OCI-LY7 (cell line): ENCODE data around the gene AP1G2. TPM values are rescaled to one million over a fixed set of nuclear protein-coding genes. Genes with fewer than 3 reads are reported as not detected.

ENCODE experiments used
- BruUV-seq: library from RNA; stranded (reverse); fragments of 400-500 nt; replicated peaks from 2 replicates; lab custom pipeline; 2021; lab: Mats Ljungman, UMichigan
- CTCF ChIA-PET: fragments of 300-600 bp; sonication (Branson Sonifier 250); formaldehyde crosslinking; loops from one replicate; lab custom pipeline; 2022; ENCODE audit warnings: antibody characterized with exemption; ENCODE audit not compliant: unreplicated experiment; lab: Charles Lee
- POLR2A ChIA-PET: fragments of 300-600 bp; sonication (Branson Sonifier 250); formaldehyde crosslinking; loops from one replicate; lab custom pipeline; 2022; ENCODE audit warnings: antibody characterized with exemption; lab: Charles Lee
- DNase-seq: peaks from one replicate; pipeline ENCODE4 v3.0.0-alpha.2; 2015; ENCODE audit warnings: low spot score
- H2AFZ ChIP-seq: fragments of 200-600 bp; sonication (generic), shearing (Covaris generic); 2 replicates; pipeline ENCODE4 v1.6.1; 2014; ENCODE audit warnings: mild to moderate bottlenecking, antibody characterized with exemption, low read length, moderate library complexity
- H3K27ac ChIP-seq: fragments of 200-600 bp; sonication (generic); 2 replicates; pipeline ENCODE4 v1.5.1; 2014; ENCODE audit warnings: mixed run types, low read depth, mild to moderate bottlenecking, moderate library complexity, low read length, inconsistent platforms; ENCODE audit not compliant: poor library complexity, severe bottlenecking
- H3K36me3 ChIP-seq: fragments of 200-600 bp; sonication (generic); 2 replicates; pipeline ENCODE4 v1.6.1; 2014; ENCODE audit warnings: mild to moderate bottlenecking, antibody characterized with exemption, low read length, moderate library complexity, mixed read lengths; ENCODE audit not compliant: insufficient read depth
- H3K4me1 ChIP-seq: fragments of 200-600 bp; sonication (generic); 2 replicates; pipeline ENCODE4 v1.5.1; 2014; ENCODE audit warnings: mild to moderate bottlenecking, low read length; ENCODE audit not compliant: insufficient read depth, poor library complexity, severe bottlenecking
- H3K4me2 ChIP-seq: fragments of 200-600 bp; sonication (generic); 2 replicates; pipeline ENCODE4 v1.6.1; 2014; ENCODE audit warnings: mild to moderate bottlenecking, low read length
- H3K4me3 ChIP-seq: fragments of 200-600 bp; sonication (generic); 2 replicates; pipeline ENCODE4 v1.5.1; 2014; ENCODE audit warnings: mild to moderate bottlenecking, low read depth, low read length; ENCODE audit not compliant: poor library complexity, severe bottlenecking
- H3K79me2 ChIP-seq: fragments of 200-600 bp; sonication (generic); 2 replicates; pipeline ENCODE4 v1.6.1; 2016; ENCODE audit warnings: low read depth, mild to moderate bottlenecking, low read length, moderate library complexity, mixed read lengths; ENCODE audit not compliant: insufficient read depth
- H3K9me2 ChIP-seq: fragments of 200-600 bp; sonication (generic); 2 replicates; pipeline ENCODE4 v1.6.1; 2016; ENCODE audit warnings: mild to moderate bottlenecking, low read length, mixed read lengths; ENCODE audit not compliant: insufficient read depth
- H3K9me3 ChIP-seq: fragments of 200-600 bp; sonication (generic); 2 replicates; pipeline ENCODE4 v1.6.1; 2014; ENCODE audit warnings: mild to moderate bottlenecking, mixed run types, low read length, mixed read lengths
- H4K20me1 ChIP-seq: fragments of 200-600 bp; sonication (generic); 2 replicates; pipeline ENCODE4 v1.6.1; 2014; ENCODE audit warnings: mild to moderate bottlenecking, antibody characterized with exemption, low read length, moderate library complexity, mixed read lengths; ENCODE audit not compliant: insufficient read depth
- CTCF ChIP-seq: fragments of 200-600 bp; sonication (generic); conservative IDR thresholded peaks from 2 replicates; pipeline ENCODE4 v1.5.1; 2014; ENCODE audit warnings: mild to moderate bottlenecking, antibody characterized with exemption, low read length, moderate library complexity, mixed read lengths
- EZH2phosphoT487 ChIP-seq: fragments of 200-600 bp; sonication (generic); IDR thresholded peaks from 2 replicates; pipeline ENCODE4 v1.6.1; 2018; ENCODE audit warnings: low read depth, borderline replicate concordance, mild to moderate bottlenecking, mixed run types, antibody characterized with exemption, low read length, moderate library complexity, mixed read lengths
- intact Hi-C: fragments of 100-400 bp; cut with micrococcal nuclease; formaldehyde crosslinking; loops from one replicate; pipeline ENCODE4 v1.10.0; 2022; ENCODE audit not compliant: unreplicated experiment
- total RNA-seq, 2 experiments: library from RNA; depleted of rRNA in 1 of 2; stranded (reverse); fragments of >200 nt in 1 of 2; shearing (Covaris generic) in 1 of 2; gene quantifications; 2 replicates each; pipeline ENCODE4 v1.2.3, GENCODE V29; 2014 to 2022

AP1G2 gene
- total RNA-seq, 2 experiments from 2014 or later: 129 to 209 TPM

- BruUV-seq: no TSS peak
- no peaks in the 10 kb centered on the region; the same call in 1 of the 2 replicates for H4K20me1 ChIP-seq
- intact Hi-C loops: loop anchor here (10.0 kb wide), 1 partner anchor 801 kb away; the partner anchor contains the start of gene NFATC4
- H3K9me3 ChIP-seq: no peaks in the 10 kb centered on the region
- H3K36me3 ChIP-seq: peaks cover 76% of the 10 kb centered on the region
- H3K9me2 ChIP-seq: no peaks in the 10 kb centered on the region
- ChIA-PET CTCF (no interaction called here), POLR2A (interaction anchor here (0.6 kb wide), 1 partner anchor 596 kb away, joined by 4 read pairs; no protein-coding TSS in a partner anchor)
- TF ChIP-seq EZH2phosphoT487 (no peak), CTCF (no peak)
- no peak overlapping the region for H3K27ac ChIP-seq
- DNase-seq: no peak
- peaks cover 16% of the 10 kb centered on the region for H3K4me1 ChIP-seq
- H3K4me2 ChIP-seq: no peak overlapping the region
- H3K4me3 ChIP-seq: no peak overlapping the region
- H3K79me2 ChIP-seq: peaks cover 9% of the 10 kb centered on the region; the same call in 1 of the 2 replicates
- no peak overlapping the region for H2AFZ ChIP-seq
Observed at GRCh38 chr14:23563473-23564180, 4.0 kb downstream of the AP1G2 start.

GRCh38 chr14:23562822-23563472 lies 4.6 kb downstream of the AP1G2 start:
- TF ChIP-seq CTCF (peak; percentile 89), EZH2phosphoT487 (no peak)
- H3K9me2 ChIP-seq: no peaks in the 10 kb centered on the region
- H2AFZ ChIP-seq: no peak overlapping the region
- BruUV-seq: TSS peak; percentile 15
- intact Hi-C loops: loop anchor here (1.0 to 10.0 kb wide), 2 partner anchors 85 to 802 kb away; partner anchors contain the start of gene NFATC4
- H3K4me2 ChIP-seq: no peak overlapping the region
- peaks cover 81% of the 10 kb centered on the region for H3K36me3 ChIP-seq
- POLR2A ChIA-PET: interaction anchor here (0.6 kb wide), 1 partner anchor 597 kb away, joined by 4 read pairs; no protein-coding TSS in a partner anchor
- H3K4me3 ChIP-seq: no peak overlapping the region
- CTCF ChIA-PET: no interaction called here
- peaks cover 9% of the 10 kb centered on the region; the same call in 1 of the 2 replicates for H3K79me2 ChIP-seq
- no peaks in the 10 kb centered on the region for H3K9me3 ChIP-seq
- H4K20me1 ChIP-seq: no peaks in the 10 kb centered on the region; the same call in 1 of the 2 replicates
- peaks cover 11% of the 10 kb centered on the region for H3K4me1 ChIP-seq
- H3K27ac ChIP-seq: no peak overlapping the region
- DNase-seq: peak; percentile 68
